Suprapubic skin (tissue), 3 donors: Measurements from ENCODE around the gene KCTD3.

ENCODE experiments used
- CTCF ChIP-seq, 2 donors: fragments of 200-600 bp in 1 of 2; fragments of 450-650 bp in 1 of 2; sonication (generic) in 1 of 2; IDR thresholded peaks; one replicate each; pipeline ENCODE4 v1.5.1; 2016 to 2019; ENCODE audit warnings: antibody characterized with exemption in 2 of 2, mild to moderate bottlenecking in 1 of 2, moderate library complexity in 1 of 2
- POLR2A ChIP-seq, 2 donors: fragments of 450-650 bp; IDR thresholded peaks; one replicate each; pipeline ENCODE4 v1.6.1; 2017; ENCODE audit warnings: antibody characterized with exemption in 2 of 2, mild to moderate bottlenecking in 2 of 2, moderate library complexity in 2 of 2

DNA sequence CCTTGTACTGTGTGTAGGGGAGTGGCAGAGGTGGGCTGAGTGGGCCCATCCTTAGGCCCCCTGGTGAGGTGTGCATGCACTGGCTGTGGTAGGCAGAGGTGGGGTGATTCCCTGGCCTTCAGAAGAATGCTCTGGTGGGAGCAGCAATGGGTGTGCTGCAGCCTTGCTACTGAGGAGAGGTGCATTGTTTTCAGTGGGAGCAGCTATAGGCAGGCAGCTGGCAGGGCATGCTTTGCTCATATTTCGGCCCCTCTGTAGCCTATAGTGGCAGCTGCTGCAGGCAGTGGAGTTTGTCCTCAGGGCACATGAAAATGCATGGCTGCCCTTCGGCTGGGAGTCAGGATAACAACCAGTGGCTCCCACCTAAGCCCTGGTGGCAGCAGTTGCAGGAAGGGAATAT lies 10.1 kb upstream of the KCTD3 start:
- TF ChIP-seq POLR2A (IDR thresholded peaks at IDR 0.05) (no peak), CTCF (IDR thresholded peaks at IDR 0.05) (no peak)
